CD1c-positive myeloid dendritic cell (primary cell): Measurements from ENCODE around the gene ALG9.
"Not testable (repeated sequence)": the region's sequence is repeated elsewhere in the genome, so short reads cannot be mapped to it uniquely, and the experiment has no call there.

Source experiments
- DNase-seq: peaks from one replicate; pipeline ENCODE4 v3.0.0-alpha.2; 2016; ENCODE audit errors: extremely low spot score

Gene ALG9, protein sequence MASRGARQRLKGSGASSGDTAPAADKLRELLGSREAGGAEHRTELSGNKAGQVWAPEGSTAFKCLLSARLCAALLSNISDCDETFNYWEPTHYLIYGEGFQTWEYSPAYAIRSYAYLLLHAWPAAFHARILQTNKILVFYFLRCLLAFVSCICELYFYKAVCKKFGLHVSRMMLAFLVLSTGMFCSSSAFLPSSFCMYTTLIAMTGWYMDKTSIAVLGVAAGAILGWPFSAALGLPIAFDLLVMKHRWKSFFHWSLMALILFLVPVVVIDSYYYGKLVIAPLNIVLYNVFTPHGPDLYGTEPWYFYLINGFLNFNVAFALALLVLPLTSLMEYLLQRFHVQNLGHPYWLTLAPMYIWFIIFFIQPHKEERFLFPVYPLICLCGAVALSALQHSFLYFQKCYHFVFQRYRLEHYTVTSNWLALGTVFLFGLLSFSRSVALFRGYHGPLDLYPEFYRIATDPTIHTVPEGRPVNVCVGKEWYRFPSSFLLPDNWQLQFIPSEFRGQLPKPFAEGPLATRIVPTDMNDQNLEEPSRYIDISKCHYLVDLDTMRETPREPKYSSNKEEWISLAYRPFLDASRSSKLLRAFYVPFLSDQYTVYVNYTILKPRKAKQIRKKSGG

DNA sequence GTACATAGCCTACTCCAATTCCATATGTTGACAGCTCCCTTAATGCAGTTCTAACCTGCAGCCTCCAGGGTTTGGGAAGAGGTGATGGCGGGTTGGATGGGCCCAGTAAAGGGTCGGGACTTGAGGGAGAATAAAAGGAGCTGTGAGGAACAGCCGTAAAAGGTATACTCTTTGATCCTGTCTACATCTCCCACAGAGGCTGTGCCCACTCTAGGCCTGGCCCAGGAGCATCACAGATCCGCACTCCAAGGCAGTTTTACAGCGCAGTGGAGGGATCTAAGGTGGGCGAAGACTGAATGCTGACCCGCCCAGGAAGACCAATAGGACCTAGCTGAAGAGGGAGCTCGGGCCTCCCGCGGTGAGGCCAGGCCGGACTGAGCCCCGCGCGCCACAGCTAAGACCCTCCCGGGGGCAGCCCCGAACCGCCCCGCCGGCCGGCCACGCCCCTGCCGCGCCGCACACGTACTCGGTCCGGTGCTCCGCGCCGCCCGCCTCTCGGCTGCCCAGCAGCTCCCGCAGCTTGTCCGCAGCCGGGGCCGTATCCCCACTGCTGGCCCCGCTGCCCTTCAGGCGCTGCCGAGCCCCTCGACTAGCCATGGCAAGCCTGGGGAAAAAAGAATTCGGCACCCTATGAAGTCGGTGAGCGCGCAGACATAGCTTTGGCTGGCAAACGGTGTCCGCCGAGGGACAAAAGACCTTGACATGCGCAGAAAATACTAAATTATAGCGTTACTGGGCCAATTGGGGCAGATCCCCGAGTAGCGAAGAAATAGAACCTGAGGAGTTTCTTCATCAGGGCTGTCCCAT, at the start of gene ALG9:
ALG9 (minus strand) TSS at position 696 of the 807 bp plus-strand sequence; CDS start at position 597, 99 bp downstream.
- DNase-seq, result peak; percentile 76

DNA sequence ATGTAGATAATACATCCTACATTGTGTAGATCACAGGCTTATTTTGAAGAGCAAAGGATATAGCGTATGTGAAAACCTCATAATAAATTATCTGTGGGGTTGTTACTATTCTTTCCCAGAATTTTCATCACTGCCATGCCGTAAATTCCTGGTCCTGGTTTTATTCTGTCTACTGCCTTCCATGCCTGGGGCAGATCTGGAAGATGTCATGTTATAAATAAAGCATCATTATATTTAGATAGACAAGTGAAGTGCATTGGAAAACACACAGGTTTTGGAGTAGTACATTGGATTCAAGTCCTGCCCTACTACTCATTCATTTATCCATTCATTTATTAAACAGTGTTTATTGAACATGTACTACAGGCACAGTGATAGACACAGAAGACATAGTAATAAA, 49.5 kb upstream of the ALG9 start:
- no peak for DNase-seq

DNA sequence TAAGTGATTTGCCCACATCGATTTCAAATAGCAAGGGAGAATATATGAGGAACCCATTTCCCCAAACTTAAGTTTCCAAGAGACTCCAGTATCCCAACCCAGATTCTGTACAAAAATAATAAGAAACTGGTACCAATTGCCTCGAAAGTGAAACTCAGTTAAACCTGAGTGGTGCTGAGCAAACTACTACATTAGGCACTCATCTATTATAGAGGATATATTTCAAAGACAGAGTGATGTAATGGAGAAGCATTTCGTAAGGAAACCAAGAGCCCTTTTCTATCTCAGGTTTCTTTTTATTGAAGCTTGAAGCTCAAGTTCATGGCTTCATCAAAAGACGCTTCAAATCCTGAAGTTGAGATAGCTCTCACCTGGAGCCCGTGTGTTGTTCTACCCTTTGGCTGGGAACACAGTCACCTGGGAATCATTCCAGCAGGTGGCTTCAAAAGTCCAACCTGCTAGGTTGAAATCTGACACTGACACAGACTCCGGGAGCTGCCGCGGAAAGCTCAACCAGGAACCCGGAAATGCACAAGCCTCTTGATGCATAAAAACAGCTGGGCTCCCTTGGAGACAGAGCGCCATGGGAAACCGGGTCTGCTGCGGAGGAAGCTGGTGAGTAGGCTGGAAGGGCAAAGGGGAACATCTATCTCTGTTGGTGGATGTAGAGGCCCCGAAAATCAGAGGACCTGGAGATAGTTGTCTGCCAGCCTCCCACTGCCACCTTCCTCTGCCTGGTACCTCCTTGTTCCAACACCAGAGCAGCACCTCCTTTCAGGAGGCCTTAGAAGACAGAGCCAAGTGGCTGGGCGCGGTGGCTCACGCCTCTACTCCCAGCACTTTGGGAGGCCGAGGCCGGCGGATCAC, 47.2 kb upstream of the ALG9 start, which contains the start of gene C11orf52:
C11orf52 (plus strand) TSS at position 524 of the 867 bp plus-strand sequence; CDS start at position 584, 60 bp downstream.
- no peak for DNase-seq

DNA sequence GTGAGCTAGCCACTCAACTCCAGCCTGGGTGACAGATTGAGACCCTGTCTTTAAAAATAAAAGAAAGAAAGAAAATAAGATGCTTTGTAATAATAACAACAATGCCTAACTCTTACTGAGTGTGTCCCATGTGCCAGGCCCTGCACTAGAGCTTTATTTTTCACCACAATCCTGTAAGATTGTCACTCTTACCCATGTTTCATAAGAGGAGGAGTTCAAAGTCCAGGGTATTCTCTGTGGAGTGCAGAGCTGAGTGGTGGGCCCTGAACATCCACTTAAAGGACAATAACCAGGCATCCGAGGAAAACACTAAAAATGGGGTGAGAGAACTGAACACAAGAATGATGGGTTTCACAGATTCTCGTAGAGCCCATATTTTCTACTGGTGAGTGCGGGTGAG, 46.4 kb upstream of the ALG9 start:
- DNase-seq, result no peak

DNA sequence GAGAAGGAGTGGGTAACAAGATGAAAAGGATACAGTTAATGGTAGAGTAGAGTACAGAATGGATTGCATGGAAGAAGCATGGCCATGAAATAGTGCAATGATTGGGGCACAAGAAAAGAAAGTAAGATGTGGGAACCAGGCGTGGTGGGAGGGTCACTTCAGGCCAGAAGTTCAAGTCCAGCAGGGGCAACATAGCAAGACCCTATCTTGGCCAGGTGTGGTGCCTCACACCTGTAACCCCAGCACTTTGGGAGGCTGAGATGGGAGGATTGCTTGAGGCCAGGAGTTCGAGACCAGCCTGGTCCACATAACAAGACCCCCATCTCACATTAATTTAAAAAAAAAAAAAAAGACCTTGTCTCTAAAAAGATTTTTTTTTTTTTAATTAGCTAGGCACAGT, 45.9 kb upstream of the ALG9 start:
- no peak for DNase-seq

DNA sequence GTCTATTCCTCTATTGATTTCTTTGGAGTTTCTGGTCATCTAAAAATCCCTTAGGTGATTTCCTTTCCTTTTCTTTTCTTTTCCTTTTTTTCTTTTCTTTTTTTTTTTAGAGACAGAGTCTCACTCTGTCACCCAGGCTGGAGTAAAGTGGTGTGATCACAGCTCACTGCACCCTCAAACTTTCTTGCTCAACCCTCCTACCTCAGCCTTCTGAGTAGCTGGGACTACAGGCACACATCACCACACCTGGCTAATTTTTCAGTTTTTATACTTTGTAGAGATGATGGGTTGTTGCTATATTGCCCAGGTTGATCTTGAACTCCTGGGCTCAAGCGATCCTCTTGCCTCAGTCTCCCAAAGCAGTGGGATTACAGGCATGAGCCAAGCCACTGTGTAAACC, 45.4 kb upstream of the ALG9 start:
- DNase-seq, result no peak

DNA sequence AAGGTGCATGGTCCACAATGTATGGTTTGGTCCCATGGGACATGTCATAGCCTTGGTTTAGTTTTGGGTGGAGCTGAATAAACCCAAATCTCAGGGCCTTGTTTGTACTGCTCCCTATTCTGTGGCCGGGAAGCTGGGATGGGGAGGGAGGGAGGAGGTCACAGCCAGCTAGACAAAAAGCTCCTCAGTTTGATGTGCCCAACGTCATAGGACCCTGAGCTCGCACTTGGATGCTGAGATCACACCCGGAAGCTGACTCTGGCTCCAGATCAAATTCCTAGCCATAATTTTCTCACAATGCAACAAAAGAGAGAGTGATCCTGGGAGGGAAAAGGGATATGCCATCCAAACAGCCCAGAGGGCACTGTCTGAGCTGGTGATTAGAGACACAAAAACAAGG, 42.6 kb upstream of the ALG9 start:
- no peak for DNase-seq

DNA sequence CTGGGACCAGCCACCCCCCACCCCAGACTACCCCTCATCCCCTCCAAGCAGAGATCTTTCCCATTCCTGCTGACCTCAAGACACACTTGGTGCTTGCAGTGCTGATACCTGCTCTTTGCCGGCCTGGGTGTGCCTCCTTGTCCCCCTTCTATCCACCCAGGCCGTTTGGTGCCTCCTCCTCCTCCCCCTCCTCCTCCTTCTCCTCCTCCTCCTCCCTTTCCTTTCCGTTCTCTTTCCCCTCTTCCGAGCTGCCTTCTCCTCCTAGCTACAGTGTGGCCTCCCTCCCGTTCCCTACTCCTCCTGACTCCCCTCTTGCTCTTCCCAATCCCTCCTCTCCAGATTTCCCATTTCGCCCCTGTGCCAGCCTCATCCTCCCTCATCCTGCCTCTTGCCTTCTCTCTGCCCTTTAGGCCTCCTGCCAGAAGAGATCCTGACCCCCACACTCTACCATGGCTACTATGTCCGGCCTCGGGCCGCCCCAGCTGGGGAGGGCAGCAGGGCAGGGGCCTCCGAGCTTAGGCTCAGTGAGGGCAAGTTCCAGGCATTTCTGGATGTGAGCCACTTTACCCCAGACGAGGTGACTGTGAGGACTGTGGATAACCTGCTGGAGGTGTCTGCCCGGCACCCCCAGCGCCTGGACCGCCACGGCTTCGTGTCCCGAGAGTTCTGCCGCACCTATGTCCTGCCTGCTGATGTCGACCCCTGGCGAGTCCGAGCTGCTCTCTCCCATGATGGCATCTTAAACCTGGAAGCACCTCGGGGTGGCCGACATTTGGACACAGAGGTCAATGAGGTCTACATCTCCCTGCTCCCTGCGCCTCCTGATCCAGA, 41.9 kb upstream of the ALG9 start:
- DNase-seq, result no peak

DNA sequence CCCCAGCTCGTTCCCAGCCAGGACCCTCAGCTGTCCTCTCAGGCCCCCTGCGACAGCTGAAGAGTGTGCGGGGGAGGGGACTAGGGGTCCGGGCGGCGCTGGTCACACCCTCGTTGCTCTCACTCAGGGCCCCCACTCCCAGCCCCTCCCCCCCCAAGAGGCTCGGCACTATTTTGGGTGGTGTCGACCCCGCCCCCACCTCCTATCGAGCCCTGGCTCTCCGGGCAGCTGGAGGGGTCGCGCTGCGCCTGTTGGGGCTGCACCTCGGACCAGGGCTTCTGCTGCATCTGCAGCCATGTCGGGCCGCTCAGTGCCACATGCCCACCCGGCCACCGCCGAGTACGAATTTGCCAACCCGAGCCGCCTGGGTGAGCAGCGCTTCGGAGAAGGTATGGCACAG, 41.2 kb upstream of the ALG9 start, which contains the start of gene HSPB2:
HSPB2 (plus strand) TSS at position 200 of the 400 bp plus-strand sequence; CDS start at position 296, 96 bp downstream.
- no peak for DNase-seq

DNA sequence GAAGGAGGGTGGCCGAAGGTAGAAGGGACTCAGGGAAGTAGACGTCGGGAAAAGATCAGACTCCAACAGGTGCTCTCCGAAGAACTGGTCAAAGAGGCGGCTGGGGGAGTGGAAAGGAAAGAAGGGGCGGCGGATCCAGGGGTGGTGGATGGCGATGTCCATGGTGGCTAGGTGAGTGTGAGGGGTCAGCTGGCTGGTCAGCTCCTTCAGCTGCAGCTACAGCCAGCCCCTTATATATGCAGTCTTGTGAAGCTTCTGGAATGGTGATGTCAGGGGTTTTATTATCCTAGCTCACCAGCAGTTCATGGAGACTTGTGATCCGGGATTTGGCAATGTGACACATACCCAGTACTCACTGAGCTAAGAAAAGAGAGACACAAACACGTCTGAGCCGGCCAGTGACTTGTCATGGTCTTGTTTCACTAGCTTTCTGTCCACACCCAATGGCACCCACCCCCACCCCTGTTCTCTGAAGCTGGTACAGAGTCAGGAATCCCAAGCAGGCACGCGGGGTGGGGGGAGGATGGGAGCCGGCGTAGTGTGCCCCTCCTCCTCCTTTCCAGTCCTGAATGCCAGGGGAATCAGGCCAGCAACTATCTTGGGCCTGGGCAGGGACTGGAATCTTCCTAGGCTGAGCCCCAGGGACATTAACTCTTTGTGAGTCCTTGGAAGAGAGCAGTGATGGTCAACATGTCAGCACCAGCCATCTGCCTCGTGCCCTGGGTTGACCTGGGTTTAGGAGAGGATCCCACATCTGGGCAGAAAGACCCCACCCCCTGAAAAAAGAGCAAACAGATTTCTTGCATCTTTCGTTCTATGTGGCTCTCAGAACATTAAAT, 40.4 kb upstream of the ALG9 start, which contains the start of gene CRYAB:
CRYAB (minus strand) TSS at position 208 of the 839 bp plus-strand sequence; CDS start at position 162, 46 bp downstream.
- DNase-seq, result no peak

DNA sequence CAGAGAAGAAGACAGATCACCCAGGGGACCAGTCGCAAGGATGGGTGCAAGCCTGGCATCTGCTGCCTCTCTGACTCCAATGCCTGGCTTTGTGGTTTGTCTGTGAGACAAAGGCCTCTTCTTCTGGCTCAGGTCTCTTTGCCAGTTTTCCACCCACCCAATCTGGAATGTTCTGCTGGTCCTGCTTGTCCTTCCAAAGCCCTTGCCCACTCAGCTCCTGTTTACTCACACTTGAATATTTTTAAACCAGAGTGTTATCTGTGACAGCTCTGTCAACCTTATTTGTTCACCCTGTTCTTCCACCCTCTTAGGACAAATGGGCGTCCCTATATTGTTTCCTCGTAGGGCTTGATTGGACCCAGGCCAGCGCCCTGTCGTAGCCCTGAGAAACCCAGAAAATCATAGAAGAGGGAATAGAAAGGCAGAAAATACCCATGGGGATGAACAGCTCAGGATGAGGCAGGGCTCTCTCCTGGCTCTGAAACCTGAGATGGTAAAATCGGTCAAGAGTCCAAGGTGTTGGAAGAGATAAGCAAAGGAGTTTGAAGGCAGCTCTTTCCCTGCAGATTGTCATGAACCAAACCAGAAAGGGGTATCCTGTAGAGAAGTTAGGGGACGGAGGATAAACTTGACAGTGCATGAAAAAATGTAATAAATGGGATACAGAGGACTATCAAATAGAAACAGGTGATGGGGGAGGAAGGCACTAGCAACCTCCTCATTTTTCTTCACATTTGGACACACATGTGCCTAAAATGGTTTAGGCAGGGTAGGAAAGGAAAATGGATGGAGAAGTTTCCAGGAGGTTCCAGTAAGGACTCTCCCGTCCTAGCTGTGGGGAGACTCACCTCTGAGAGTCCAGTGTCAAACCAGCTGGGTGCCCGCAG, 39.5 kb upstream of the ALG9 start:
- DNase-seq, result no peak

DNA sequence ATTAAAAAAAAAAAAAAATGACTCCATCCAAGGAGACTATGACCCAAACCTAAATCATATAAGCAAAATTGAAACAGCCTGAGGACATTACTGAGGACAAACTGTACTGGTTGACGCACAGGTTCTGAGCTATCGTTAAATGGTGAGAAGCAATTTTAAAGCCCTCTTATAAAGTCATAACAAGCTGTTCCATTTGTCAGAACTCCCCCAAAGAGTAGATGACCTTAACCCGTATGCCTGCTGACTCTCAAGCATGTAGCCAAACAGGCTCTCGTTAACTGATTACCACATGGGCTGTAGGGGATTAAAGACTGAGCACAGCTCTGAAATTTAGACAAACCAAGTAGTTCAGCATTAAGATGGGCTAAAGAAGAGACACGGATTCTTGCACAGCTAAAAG, 38.0 kb upstream of the ALG9 start:
- DNase-seq, result no peak

DNA sequence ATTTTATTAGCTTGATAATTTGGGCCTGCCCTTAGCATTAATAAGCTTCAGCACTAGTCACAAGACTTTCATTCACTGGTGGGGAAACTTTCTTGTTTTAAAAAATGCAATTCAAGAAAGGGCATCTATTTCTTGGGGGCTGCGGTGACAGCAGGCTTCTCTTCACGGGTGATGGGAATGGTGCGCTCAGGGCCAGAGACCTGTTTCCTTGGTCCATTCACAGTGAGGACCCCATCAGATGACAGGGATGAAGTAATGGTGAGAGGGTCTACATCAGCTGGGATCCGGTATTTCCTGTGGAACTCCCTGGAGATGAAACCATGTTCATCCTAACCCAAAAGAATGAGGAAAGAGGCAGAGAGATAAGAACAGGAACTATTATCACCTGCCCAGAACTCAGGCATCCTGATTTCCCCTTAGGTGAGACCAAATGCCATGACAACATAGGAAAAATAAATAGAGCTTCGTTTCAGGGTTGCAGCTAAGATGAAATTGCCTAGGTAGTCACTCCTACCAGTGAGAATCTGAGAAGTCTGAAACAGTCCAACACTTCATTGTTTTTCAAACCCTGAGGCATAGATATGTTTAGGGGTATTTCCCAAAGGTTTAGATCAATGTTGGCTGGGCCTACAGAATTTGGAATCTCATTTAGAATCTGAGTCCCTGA, 37.4 kb upstream of the ALG9 start:
- DNase-seq, result no peak

DNA sequence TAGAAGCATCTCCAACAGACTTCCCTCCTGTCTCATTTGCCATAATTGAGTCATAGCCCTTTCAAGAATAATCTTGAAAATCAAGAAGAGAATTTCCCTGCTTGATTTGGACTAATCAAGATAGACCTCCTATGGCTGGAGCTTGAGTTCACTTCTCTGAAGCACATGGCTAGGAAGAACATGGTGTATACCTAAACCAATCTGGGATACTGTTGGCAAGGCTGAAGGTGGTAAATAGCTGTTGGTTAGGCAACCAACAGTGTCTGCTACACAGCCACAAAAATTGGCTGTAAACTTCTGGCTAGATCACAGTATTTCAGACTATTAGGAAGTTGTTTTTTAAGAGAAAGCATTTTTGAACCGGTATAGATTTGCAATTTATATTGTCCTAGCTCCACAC, 35.3 kb upstream of the ALG9 start:
- DNase-seq, result no peak

DNA sequence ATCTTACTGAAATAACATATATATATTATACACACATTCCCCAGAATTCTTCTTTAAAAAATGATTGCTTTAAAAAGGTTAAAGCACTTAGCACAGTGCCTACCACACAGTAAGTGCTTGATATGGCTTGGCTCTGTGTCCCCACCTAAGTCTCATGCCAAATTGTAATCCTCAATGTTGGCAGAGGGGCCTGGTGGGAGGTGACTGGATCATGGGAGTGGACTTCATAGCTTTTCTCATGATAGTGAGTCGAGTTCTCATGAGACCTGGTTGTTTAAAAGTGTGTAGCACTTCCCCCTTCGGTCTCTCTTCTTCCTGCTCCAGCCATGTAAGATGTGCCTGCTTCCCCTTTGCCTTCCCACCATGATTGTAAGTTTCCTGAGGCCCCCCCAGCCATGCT, 34.0 kb upstream of the ALG9 start:
- no peak for DNase-seq

DNA sequence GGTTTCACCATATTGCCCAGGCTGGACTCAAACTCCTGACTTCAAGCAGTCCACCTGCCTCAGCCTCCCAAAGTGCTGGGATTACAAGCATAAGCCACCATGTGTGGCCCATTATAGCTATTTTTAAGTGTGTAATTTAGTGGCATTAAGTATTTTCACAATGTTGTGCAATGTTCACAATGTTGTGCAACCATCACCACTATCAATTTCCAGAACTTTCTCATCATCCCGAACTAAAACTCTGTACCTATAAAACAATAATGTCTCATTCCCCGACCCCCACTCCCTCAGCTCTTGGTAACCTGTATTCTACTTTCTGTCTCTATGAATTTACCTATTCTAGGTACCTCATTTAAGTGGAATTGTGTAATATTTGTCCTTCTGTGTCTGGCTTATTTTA, 15.5 kb upstream of the ALG9 start:
- DNase-seq, result no peak

DNA sequence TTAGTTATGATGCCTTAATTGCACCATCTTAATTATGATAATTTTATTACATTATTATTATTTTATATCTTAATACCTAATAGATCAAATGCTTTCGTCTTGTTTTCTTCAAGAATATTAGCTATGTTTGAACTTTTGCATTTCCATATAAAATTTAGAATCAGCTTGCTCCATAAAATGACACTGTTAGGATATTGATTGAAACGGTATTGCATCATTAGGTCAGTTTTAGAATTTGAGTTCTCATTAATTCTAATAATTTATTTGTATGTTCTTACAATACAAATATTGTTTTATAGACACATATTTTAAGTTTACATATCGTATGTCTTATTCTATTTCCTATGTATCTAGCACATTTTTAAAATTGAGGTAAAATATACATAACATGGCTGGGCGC, 14.7 kb upstream of the ALG9 start:
- no peak for DNase-seq

DNA sequence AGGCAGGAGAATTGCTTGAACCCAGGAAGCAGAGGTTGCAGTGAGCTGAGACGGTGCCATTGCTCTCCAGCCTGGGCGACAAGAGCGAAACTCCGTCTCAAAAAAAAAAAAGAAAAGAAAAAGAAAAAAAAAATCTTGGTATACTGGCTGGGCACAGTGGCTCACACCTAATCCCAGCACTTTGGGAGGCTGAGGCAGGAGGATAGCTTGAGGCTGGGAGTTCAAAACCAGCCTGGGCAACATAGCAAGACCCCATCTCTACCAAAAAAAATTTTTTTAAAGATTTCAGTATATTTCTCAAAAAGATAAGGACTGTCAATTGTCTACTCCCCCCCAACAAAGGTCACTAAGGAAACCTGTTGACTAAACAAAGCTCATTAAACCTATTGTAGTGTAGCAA, 13.7 kb upstream of the ALG9 start:
- DNase-seq, result not testable (repeated sequence)
